Effector memory CD8-positive, alpha-beta T cell (primary cell): ENCODE results near the gene ZG16B.

Source experiments
- ATAC-seq: fragments of 150-1000 bp; cut with Tn5 transposase; replicated peaks from 2 replicates; pipeline ENCODE4 v1.10.0; 2021; ENCODE audit warnings: mild to moderate bottlenecking, moderate library complexity
- DNase-seq, 3 experiments: peaks; one replicate each; pipeline ENCODE4 v3.0.0; 2021
- H3K27ac Mint-ChIP-seq, 2 donors: one replicate each; pipeline ENCODE4 v1.8.0; 2022; ENCODE audit warnings: mild to moderate bottlenecking in 2 of 2, mixed read lengths in 2 of 2, moderate library complexity in 2 of 2
- H3K27me3 Mint-ChIP-seq, 2 donors: one replicate each; pipeline ENCODE4 v1.8.0; 2022; ENCODE audit warnings: mixed read lengths in 2 of 2
- H3K36me3 Mint-ChIP-seq: one replicate; pipeline ENCODE4 v1.8.0; 2022; ENCODE audit warnings: mild to moderate bottlenecking, moderate library complexity, mixed read lengths; ENCODE audit not compliant: insufficient read depth
- H3K4me1 Mint-ChIP-seq, 2 donors: one replicate each; pipeline ENCODE4 v1.8.0; 2022; ENCODE audit warnings: low read depth in 2 of 2, mixed read lengths in 2 of 2
- H3K4me3 Mint-ChIP-seq, 2 donors: one replicate each; pipeline ENCODE4 v1.8.0; 2022; ENCODE audit warnings: mild to moderate bottlenecking in 2 of 2, mixed read lengths in 2 of 2, moderate library complexity in 2 of 2
- H3K9me3 Mint-ChIP-seq, 2 donors: one replicate each; pipeline ENCODE4 v1.8.0; 2022; ENCODE audit warnings: mixed read lengths in 2 of 2

ZG16B gene

DNA sequence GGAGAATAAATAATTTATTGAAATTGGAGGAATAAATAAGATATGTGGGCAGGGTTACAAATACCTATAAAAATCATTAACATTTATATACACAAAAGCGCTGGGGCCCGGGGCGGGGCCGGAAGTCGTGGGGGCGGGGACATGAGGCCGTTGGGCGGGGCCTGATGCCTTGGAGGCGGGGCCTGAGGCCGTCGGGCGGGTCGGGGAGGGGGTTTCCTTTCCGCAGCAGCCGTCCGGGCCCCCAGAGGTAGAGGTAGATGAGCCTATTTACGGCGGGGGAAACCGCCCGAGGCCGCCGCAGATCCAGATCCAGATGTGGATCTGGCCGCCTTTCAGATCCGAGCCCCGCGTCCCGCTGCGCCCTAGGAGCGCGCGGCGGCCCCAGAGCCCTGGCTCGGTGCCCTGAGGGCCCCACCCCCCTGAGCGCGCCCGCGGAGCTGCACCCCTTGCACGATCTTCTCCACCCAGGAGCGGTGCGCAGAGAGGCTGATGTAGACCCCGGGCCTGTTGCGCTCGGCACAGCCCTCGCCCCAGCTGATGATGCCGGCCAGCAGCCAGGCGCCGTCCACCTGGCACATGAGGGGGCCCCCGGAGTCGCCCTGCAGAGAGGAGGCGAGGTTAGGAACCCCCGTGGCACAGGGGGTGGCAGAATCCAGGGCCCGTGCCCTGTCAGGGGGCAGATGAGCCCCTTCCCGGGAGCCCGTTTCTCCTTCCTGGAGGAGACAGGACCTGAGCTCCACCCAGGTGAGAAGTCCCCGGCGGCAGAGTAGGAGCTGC, 22.8 kb downstream of the ZG16B start:
- peaks cover 5% of the 10 kb centered on the region for H3K36me3 Mint-ChIP-seq
- no peak overlapping the region for H3K27ac Mint-ChIP-seq
- peaks cover 5 to 6% of the 10 kb centered on the region in 2 donors for H3K4me1 Mint-ChIP-seq

DNA sequence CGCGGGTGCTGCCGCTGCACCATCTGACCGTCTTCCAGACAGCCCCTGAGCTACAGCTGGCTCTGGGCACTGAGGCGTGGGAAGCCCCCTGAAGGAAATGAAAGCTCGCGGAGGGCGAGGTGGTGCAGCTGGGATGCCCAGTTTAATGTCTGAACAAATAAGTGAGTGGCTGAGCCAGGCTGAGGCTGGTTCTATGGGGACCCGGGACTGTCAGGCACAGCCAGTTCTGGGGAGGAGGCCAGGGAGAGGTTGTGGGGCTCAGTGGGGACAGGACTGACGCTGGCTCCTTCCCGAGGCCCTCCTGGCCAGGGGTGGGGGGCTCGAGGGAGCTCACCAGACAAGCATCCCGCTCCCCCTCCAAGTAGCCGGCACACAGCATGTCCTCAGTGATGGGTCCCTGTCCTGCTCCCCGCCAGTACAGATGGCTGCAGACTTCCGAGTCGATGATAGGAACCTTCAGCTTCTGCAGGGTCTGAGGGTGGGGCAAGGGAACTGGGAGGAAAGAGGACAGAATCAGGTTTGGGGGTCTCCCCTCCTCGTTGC, 23.5 kb downstream of the ZG16B start:
- H3K9me3 Mint-ChIP-seq: peaks cover 2 to 9% of the 10 kb centered on the region in 2 donors
- H3K4me1 Mint-ChIP-seq: peaks cover 5 to 6% of the 10 kb centered on the region in 2 donors
- H3K36me3 Mint-ChIP-seq: peaks cover 5% of the 10 kb centered on the region
- peaks cover 6 to 22% of the 10 kb centered on the region in 2 donors for H3K27me3 Mint-ChIP-seq
- no peak overlapping the region for H3K4me3 Mint-ChIP-seq
- DNase-seq: no peak
- ATAC-seq: no peak
- no peak overlapping the region for H3K27ac Mint-ChIP-seq

More for the DNA sequence above, 22.8 kb downstream of the ZG16B start:
- no peak overlapping the region for H3K4me3 Mint-ChIP-seq
- peaks cover 2 to 9% of the 10 kb centered on the region in 2 donors for H3K9me3 Mint-ChIP-seq
- peaks cover 6 to 20% of the 10 kb centered on the region in 2 donors for H3K27me3 Mint-ChIP-seq
- DNase-seq (no peak), ATAC-seq (no peak)

DNA sequence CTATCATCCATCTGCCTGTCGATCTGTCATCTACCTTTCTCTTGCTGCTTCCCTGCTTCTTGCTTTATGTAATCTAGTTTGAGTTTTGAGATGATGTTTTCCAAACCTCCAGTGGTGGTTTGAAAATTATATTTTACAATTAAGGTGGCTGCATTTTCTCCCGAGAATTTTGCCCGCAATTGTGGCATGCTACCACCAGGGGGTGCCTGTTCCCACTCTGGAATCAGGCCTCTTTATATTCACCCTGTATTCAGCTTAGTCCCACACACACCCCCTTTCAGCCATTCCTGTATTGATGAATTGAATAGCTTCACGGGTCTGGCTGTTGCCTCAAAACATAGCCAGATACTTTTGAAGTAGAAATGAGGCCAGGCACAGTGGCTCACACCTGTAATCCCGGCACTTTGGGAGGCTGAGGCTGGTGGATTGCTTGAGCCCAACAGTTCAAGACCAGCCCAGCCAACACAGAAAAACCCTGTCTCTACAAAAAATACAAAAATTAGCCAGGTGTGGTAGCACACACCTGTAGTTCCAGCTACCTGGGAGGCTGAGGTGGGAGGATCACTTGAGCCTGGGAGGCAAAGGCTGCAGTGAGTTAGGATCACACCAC, 24.7 kb downstream of the ZG16B start:
- Mint-ChIP-seq H3K4me3 (no peak overlapping the region), H3K27me3 (peaks cover 6 to 16% of the 10 kb centered on the region in 2 donors), H3K36me3 (peaks cover 5% of the 10 kb centered on the region), H3K4me1 (peaks cover 5 to 6% of the 10 kb centered on the region in 2 donors), H3K9me3 (peaks cover 2 to 9% of the 10 kb centered on the region in 2 donors), H3K27ac (no peak overlapping the region)
- DNase-seq (no peak), ATAC-seq (no peak)

DNA sequence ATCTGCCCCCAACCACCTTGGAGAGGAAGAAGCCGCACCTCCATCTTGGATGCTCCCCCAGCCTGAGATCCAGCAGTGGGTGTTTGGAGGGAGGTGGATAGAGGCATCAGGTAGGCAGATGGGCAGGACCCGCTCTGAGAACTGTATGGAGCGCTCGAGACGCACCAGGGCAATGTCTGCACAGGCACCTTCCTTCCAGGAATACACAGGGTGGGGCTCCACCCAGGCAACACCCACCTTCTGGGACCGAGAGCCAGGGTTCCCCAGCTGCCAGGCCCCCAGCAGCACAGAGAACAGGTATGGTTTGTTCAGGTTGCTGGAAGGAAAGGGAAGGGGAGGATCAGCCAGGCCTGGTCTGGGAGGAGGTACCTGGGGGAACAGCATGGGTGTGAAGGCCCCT, 25.4 kb downstream of the ZG16B start:
- H3K27ac Mint-ChIP-seq: no peak overlapping the region

DNA sequence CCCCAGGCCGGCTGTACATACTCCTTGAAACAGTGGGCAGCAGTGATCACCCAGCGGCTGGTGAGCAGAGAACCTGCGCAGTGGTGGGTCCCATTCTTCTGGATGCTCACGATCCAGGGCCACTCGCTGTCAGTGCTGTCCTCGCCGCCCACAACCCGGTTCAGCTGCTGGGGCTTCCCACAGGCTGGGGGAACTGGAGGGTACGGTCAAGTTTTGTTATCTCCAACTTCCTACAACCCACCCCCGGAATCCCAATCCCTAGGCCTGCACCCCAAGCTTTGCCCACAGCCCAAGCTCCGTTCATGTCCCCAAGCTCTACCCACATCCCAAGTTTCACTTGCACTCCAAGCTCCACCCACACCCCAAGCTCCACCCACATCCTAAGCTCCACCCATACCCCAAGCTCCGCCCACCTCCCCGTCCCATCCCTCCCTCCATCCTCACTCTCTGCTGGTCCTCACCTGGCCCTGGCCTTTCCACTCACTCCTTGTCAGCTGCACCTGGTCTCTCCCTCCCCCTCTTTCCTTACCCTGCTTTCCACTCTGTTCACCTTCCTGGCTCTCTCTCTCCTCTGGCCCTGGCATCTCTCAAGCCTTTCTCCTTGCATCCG, 26.1 kb downstream of the ZG16B start:
- H3K36me3 Mint-ChIP-seq: peaks cover 5% of the 10 kb centered on the region
- DNase-seq (peak in 1 of 3 experiments; percentile 30), ATAC-seq (no peak)
- peaks cover 12 to 22% of the 10 kb centered on the region in 2 donors for H3K27me3 Mint-ChIP-seq
- peak overlapping the region in 1 of 2 donors; percentile 70 for H3K27ac Mint-ChIP-seq
- peaks cover 2 to 9% of the 10 kb centered on the region in 2 donors for H3K9me3 Mint-ChIP-seq
- peaks cover 5 to 6% of the 10 kb centered on the region in 2 donors for H3K4me1 Mint-ChIP-seq
- no peak overlapping the region for H3K4me3 Mint-ChIP-seq

More for the DNA sequence above, 25.4 kb downstream of the ZG16B start:
- Mint-ChIP-seq H3K36me3 (peaks cover 5% of the 10 kb centered on the region), H3K27me3 (peaks cover 12 to 18% of the 10 kb centered on the region in 2 donors), H3K4me1 (peaks cover 5 to 6% of the 10 kb centered on the region in 2 donors), H3K4me3 (no peak overlapping the region), H3K9me3 (peaks cover 2 to 9% of the 10 kb centered on the region in 2 donors)
- DNase-seq: no peak
- ATAC-seq: no peak

DNA sequence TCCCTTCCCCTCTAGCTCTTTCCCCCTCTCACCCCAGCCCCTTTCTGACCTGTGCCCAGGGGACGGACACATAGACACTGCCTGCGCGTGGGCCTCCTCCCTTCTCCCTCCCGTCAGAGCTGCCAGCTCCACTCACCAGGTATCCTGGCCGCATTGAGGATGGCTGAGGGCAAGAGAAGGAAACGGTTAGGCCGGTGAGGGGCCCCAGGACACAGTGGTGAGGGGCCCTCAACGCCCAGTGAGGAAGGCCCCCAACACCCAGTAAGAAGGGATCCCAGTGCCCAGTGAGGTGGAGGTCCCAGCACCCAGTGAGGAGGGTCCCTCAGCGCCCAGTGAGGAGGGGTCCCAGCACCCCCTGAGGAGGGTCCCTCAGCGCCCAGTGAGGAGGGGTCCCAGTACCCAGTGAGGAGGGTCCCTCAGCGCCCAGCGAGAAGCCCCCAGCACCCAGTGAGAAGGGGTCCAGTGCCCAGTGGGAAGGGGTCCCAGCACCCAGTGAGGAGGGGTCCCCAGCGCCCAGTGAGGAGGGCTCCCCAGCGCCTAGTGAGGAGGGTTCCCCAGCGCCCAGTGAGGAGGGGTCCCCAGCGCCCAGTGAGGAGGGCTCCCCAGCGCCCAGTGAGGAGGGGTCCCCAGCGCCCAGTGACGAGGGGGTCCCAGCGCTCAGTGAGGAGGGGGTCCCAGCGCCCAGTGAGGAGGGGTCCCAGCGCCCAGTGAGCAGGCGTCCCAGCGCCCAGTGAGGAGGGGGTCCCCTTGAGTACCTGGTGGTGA, 26.8 kb downstream of the ZG16B start:
- Mint-ChIP-seq H3K9me3 (peaks cover 2 to 9% of the 10 kb centered on the region in 2 donors), H3K36me3 (peaks cover 5% of the 10 kb centered on the region), H3K4me3 (peak overlapping the region in 1 of 2 donors; percentile 46), H3K4me1 (peaks cover 5 to 6% of the 10 kb centered on the region in 2 donors), H3K27ac (peak overlapping the region in 1 of 2 donors; percentile 70), H3K27me3 (peaks cover 12 to 26% of the 10 kb centered on the region in 2 donors)
- ATAC-seq: no peak
- no peak for DNase-seq

DNA sequence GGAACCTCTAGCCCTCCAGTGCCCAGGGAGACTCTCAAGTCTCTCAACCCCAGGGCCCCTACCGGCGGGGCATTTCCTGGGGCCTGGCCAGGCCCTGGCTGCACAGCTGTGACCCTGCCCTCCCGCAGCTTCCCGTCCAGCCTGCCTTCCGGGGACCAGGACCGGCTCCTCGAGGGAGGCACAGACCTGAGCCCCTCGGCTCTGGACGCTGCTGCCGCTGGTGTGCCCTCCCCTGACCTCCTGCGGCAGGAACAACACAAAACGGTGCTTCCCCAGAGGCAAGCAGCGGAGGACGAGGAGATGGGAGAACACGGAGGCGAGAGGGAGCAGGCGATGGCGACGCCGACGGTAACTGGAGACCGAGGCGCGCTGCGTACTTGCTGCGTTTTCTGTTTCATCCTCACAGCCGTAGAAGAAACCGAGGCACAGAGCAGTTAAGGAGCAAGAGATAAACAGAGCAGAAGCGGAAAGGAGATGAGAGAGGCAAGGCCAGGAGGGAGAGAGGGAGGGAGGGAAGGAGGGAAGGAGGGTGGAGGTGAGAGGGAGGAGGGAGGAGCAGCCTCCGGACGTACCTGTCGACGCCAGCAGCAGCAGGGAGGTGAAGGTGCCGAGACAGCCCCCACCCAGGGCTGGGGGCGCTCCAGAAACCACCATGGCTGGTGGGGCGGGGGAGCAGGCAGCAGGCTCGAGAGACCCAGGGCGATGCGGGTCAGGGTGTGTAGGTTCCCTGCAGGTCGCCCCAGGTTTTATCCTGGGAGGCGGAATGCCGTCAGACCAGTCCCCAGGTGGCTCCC, 27.5 kb downstream of the ZG16B start, which contains the start of gene PRSS22:
TSS of gene PRSS22 (minus strand) at position 720 of the 794 bp plus-strand sequence. CDS start at position 654, 66 bp downstream.
- Mint-ChIP-seq H3K27ac (peak within 1 kb of the TSS; percentile 45 to 84), H3K27me3 (peaks cover 12 to 26% of the 10 kb centered on the region in 2 donors), H3K9me3 (peaks cover 2 to 9% of the 10 kb centered on the region in 2 donors), H3K4me3 (peak within 1 kb of the TSS; percentile 75 to 87), H3K4me1 (peaks cover 5 to 6% of the 10 kb centered on the region in 2 donors), H3K36me3 (peaks cover 7% of the 10 kb centered on the region)
- peak; percentile 58 for ATAC-seq
- no peak for DNase-seq

DNA sequence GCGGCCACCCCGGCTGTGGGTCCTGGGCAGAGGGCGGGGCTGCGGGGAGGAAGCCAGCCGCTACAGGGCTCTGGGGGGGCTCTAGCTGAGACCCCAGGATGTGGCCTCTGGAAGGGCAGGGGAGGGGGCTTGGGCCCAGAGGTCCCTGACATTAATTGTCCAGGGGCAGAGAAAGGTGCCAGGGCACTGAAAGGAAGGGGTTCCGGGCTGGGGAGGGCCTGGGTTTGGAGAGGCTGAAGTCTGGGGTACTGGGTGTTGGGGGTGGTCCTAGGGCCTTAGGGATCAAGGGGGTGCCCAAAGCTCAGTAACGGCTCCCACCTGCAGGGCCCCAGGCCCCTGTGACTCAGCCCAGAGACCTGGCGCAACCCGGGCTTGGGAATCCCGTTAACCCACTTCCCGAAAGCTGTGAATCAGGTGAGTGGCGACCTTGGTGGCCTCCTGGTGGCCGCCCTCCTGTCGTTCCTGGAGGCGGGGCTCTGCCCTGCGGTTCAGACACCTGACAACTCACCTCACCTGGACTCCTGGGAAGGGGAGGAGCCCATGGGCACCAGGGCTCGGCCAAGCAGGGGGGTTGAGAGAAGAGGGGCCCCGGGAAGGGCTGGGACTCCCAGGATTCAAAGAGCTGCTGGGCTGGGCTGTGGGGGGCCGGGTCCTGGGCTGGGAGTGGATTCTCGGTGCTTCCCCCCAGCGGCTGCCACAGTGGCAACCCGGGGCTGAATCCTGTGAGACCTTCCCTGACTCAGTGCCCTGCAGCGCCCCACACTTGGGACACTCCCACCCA, 28.3 kb downstream of the ZG16B start:
- Mint-ChIP-seq H3K4me3 (peak overlapping the region; percentile 33 to 75), H3K27ac (no peak overlapping the region), H3K36me3 (peaks cover 7% of the 10 kb centered on the region), H3K27me3 (peaks cover 12 to 26% of the 10 kb centered on the region in 2 donors), H3K9me3 (peaks cover 2 to 9% of the 10 kb centered on the region in 2 donors), H3K4me1 (peaks cover 5 to 6% of the 10 kb centered on the region in 2 donors)
- DNase-seq: no peak
- peak; percentile 48 for ATAC-seq

DNA sequence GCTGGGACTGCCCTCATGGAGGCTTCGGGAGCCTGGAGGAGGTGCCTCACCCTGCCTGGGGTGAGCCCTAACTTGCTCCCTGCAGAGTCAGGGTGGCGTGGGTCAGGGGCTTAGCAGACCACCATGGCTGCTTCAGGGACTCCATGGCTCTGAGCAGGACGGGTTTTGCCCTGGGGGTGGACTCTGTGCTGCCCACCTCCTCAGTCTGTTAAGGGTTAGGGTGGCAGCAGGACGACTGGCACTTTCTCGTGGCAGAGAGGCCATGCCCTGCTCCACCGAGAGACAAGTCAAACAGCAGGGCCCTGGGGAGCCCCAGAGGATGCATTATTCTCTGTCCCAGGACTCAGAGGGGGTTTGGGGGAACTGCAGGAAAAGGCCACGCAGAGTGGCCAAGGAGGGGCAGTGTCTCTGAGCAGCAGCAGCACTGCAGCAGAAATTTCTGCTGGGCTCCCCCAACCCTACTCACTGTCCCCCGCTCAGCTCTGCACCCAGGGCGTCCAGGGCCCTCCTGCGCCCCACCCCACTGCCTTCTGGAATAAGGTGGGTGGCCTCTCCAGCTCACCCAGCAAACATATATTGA, 29.7 kb downstream of the ZG16B start:
- Mint-ChIP-seq H3K4me1 (peaks cover 5 to 6% of the 10 kb centered on the region in 2 donors), H3K4me3 (no peak overlapping the region), H3K27me3 (peaks cover 12 to 26% of the 10 kb centered on the region in 2 donors), H3K36me3 (peaks cover 7% of the 10 kb centered on the region), H3K9me3 (peaks cover 0 to 1% of the 10 kb centered on the region in 2 donors), H3K27ac (no peak overlapping the region)
- DNase-seq (no peak), ATAC-seq (no peak)

DNA sequence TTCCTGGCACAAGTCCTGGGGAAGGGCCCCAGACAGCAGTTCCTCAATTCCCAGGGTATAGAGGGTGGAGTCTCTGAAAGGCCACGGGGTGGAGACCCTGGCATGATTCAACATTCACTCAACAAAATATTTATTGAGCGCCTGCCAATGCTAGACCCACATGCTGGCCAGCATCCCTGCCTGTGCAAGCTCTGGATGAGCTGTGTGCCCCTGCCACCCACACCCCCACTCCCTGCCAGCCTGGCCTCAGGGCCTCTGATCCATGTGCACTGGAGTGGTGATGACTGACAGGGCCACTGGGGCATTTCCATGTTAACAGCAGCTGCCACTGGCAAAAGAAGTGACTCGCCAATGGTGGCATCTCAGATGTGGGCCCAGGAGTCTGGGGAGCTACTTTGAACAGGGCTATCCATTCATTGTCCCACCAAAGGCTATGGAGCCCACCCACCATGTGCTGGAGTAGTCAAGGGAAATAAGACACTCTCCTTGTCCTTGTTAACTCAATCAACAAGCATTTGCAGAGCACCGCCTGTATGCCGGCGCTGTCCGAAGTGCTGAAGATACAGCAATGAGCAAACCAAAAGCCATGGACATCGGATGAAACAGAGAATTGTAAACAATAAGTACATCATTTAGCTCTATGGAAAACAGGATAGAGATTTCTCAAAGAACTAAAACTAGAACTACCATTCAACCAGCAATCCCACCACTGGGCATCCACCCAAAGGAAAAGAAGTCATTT, 30.9 kb downstream of the ZG16B start:
- no peaks in the 10 kb centered on the region for H3K9me3 Mint-ChIP-seq
- peaks cover 7% of the 10 kb centered on the region for H3K36me3 Mint-ChIP-seq
- no peak overlapping the region for H3K4me3 Mint-ChIP-seq
- peaks cover 12 to 26% of the 10 kb centered on the region in 2 donors for H3K27me3 Mint-ChIP-seq
- H3K27ac Mint-ChIP-seq: no peak overlapping the region
- ATAC-seq: no peak
- DNase-seq: no peak
- peaks cover 5 to 8% of the 10 kb centered on the region in 2 donors for H3K4me1 Mint-ChIP-seq

DNA sequence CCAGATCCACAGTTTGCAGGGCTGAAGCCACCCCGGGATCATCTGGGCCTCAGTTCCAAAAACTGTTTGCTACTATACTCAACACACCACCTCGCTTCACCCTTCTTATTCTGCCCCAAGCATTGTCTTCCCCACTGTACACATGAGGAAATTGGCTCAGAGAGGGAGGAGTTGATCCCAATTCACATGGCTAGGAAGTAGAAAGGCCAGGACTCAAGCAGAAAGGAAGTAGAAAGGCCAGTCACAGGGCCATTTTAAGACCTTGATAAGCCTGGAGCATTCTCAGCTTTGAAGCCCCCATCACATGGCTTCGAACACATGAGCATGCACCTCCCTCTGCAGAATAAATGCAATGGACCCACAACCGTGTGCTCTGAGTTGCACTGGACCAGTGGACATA, 35.5 kb downstream of the ZG16B start:
- no peak overlapping the region for H3K4me3 Mint-ChIP-seq
- H3K27ac Mint-ChIP-seq: peak overlapping the region in 1 of 2 donors; percentile 27
- H3K27me3 Mint-ChIP-seq: peaks cover 0 to 7% of the 10 kb centered on the region in 2 donors
- no peak for DNase-seq
- H3K4me1 Mint-ChIP-seq: peaks cover 14 to 21% of the 10 kb centered on the region in 2 donors
- no peaks in the 10 kb centered on the region for H3K9me3 Mint-ChIP-seq
- peaks cover 9% of the 10 kb centered on the region for H3K36me3 Mint-ChIP-seq
- no peak for ATAC-seq
